K562 (cell line): Measurements from ENCODE around the gene ROR2. TPM values are rescaled to one million over a fixed set of nuclear protein-coding genes. Genes with fewer than 3 reads are reported as not detected.

ENCODE experiments used
- ATF4 ChIP-seq: fragments of 450-650 bp; formaldehyde crosslinking; IDR thresholded peaks from 2 replicates; pipeline ENCODE4 v1.4.0; 2022; ENCODE audit warnings: mild to moderate bottlenecking, moderate library complexity
- BCOR ChIP-seq: fragments of 450-650 bp; IDR thresholded peaks from 2 replicates; pipeline ENCODE4 v1.6.1; 2016
- C11orf30 ChIP-seq: fragments of 450-650 bp; IDR thresholded peaks from 2 replicates; pipeline ENCODE4 v1.6.1; 2016; ENCODE audit warnings: low read depth, mild to moderate bottlenecking
- DEAF1 ChIP-seq: fragments of 450-650 bp; formaldehyde crosslinking; IDR thresholded peaks from 2 replicates; pipeline ENCODE4 v1.4.0; 2020; ENCODE audit warnings: mild to moderate bottlenecking, moderate library complexity
- MAFF ChIP-seq: IDR thresholded peaks from 2 replicates; pipeline ENCODE4 v1.6.1; 2012; ENCODE audit warnings: low read length, improper control_type of control experiment
- MAFK ChIP-seq: IDR thresholded peaks from 2 replicates; pipeline ENCODE4 v1.6.1; 2011; ENCODE audit warnings: low read length, improper control_type of control experiment
- NEUROD1 ChIP-seq: fragments of 150-350 bp; IDR thresholded peaks from 2 replicates; pipeline ENCODE4 v1.6.1; 2014; ENCODE audit warnings: borderline replicate concordance, low read length, low read depth; ENCODE audit not compliant: partially characterized antibody
- NUFIP1 ChIP-seq: fragments of 450-650 bp; IDR thresholded peaks from 2 replicates; pipeline ENCODE4 v1.6.1; 2018; ENCODE audit not compliant: partially characterized antibody
- PHTF2 ChIP-seq: fragments of 250-450 bp; sonication (Bioruptor Pico); IDR thresholded peaks from 2 replicates; pipeline ENCODE4 v1.5.0; 2021; ENCODE audit warnings: mild to moderate bottlenecking
- RBM15 ChIP-seq: fragments of 200-400 bp; formaldehyde crosslinking; IDR thresholded peaks from 2 replicates; pipeline ENCODE4 v1.6.1; 2018; ENCODE audit warnings: mild to moderate bottlenecking, low read length, moderate library complexity; ENCODE audit not compliant: insufficient read depth
- RUNX1 ChIP-seq: sonication (generic); IDR thresholded peaks from 2 replicates; pipeline ENCODE4 v1.6.1; 2016; ENCODE audit warnings: antibody characterized with exemption, low read depth
- SREBF1 ChIP-seq: fragments of 150-350 bp; IDR thresholded peaks from 2 replicates; pipeline ENCODE4 v1.6.1; 2014; ENCODE audit warnings: antibody characterized with exemption, low read depth, low read length, borderline replicate concordance
- ZBTB33 ChIP-seq: sonication (generic); formaldehyde crosslinking; IDR thresholded peaks from 2 replicates; pipeline ENCODE4 v1.8.1; 2023; ENCODE audit warnings: mild to moderate bottlenecking, missing genetic modification reagents
- ZNF165 ChIP-seq: fragments of 250-450 bp; sonication (Bioruptor Pico); IDR thresholded peaks from 2 replicates; pipeline ENCODE4 v1.4.0; 2020; ENCODE audit warnings: borderline replicate concordance
- ZNF316 ChIP-seq: fragments of 450-650 bp; IDR thresholded peaks from 2 replicates; pipeline ENCODE4 v1.6.1; 2016
- polyA plus RNA-seq, 8 experiments: library from polyadenylated mRNA; depleted of rRNA in 4 of 8; stranded (reverse) in 5 of 8; unstranded in 3 of 8; fragments of >200 nt; fragmentation: Nextera tagmentation in 2 of 8; fragmentation: Illumina TruSeq in 1 of 8; extraction: Ambion mirVana in 2 of 8; extraction: Trizol in 1 of 8; gene quantifications; 2 replicates each; pipeline versions ENCODE4 v1.2.1 to v1.2.3, GENCODE V29; 2011 to 2014; ENCODE audit warnings: inconsistent platforms in 1 of 8, missing spikeins in 1 of 8
- total RNA-seq, 7 experiments: library from RNA; depleted of rRNA in 6 of 7; stranded (reverse); fragments of >200 nt in 6 of 7; fragmentation: Illumina TruSeq in 2 of 7; extraction: Trizol in 2 of 7; gene quantifications; 2 replicates each; pipeline versions ENCODE4 v1.2.1 to v1.2.3, GENCODE V29; 2011 to 2021; ENCODE audit warnings: low replicate concordance in 1 of 7

The ROR2 gene
- total and polyA plus RNA-seq, 9 of the 15 experiments (the other 6 are each of a cell fraction or from before 2014, with no cell fraction given), result 5.6 to 33.8 (median 15.3) TPM

- no peak for TF ChIP-seq ZBTB33
- TF ChIP-seq PHTF2 (CRISPR knock-in tag), result no peak
- no peak for TF ChIP-seq SREBF1
- TF ChIP-seq ZNF165 (CRISPR knock-in tag), result no peak
- TF ChIP-seq RBM15, result no peak
- TF ChIP-seq ATF4 (CRISPR knock-in tag), result no peak
- peak; percentile 45 for TF ChIP-seq MAFK
- TF ChIP-seq BCOR, result no peak
- TF ChIP-seq MAFF, result peak; percentile 42
- TF ChIP-seq NUFIP1, result no peak
- TF ChIP-seq NEUROD1, result no peak
- TF ChIP-seq ZNF316, result peak; percentile 48
- TF ChIP-seq RUNX1, result no peak
- TF ChIP-seq DEAF1 (CRISPR knock-in tag), result no peak
- 0 out of 2 replicates have a peak, but pooled peaks have one; percentile 15 for TF ChIP-seq C11orf30
Observed at GRCh38 chr9:91890662-91891061, 59.4 kb downstream of the ROR2 start (continued).
